ENCODE results near the gene CMSS1.

Gene CMSS1

DNA sequence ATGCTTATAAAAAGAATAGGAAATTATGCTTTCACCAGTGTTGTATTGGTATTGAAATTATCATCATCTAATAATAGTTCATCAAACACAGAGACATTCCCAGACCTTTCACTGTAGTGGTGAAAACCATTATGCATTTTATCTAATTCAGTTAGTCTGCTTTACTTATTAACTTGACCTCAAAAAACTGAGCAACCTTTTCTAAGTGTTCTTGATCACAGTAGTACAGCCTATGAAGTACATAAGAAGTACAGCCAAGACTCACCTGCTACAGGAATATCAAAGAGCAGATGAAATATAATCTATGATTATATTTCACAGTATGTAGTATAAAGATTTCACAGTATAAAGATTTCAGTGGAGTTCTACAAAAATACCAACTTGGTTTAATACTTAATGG, 221.4 kb downstream of the CMSS1 start:
- Histone ChIP-seq H3K27me3 (ENCODE audit: control insufficient read depth, insufficient read depth, low read length) (no peaks in the 10 kb centered on the region), H3K36me3 (ENCODE audit: control insufficient read depth, insufficient read depth, low read length) (no peaks in the 10 kb centered on the region), H3K4me3 (ENCODE audit: low read length) (no peak overlapping the region), H3K4me1 (ENCODE audit: control insufficient read depth, insufficient read depth, low read length) (peaks cover 2% of the 10 kb centered on the region; the same call in 1 of the 2 replicates), H3K9me3 (ENCODE audit: control insufficient read depth, insufficient read depth, low read length) (no peaks in the 10 kb centered on the region), H3K27ac (ENCODE audit: low read length) (no peak overlapping the region)
- DNase-seq (ENCODE audit: low read depth, low spot score): no peak

GRCh38 chr3:100040451-100041225, 223.0 kb downstream of the CMSS1 start:
- no peaks in the 10 kb centered on the region for H3K9me3 ChIP-seq (ENCODE audit: control insufficient read depth, insufficient read depth, low read length)
- no peaks in the 10 kb centered on the region for H3K36me3 ChIP-seq (ENCODE audit: control insufficient read depth, insufficient read depth, low read length)
- no peak overlapping the region for H3K27ac ChIP-seq (ENCODE audit: low read length)
- H3K27me3 ChIP-seq (ENCODE audit: control insufficient read depth, insufficient read depth, low read length): no peaks in the 10 kb centered on the region
- H3K4me3 ChIP-seq (ENCODE audit: low read length): no peak overlapping the region
- peaks cover 2% of the 10 kb centered on the region; the same call in 1 of the 2 replicates for H3K4me1 ChIP-seq (ENCODE audit: control insufficient read depth, insufficient read depth, low read length)
- DNase-seq (ENCODE audit: low read depth, low spot score): no peak
- no CpG with 5 or more reads among the region's 3 CpGs for WGBS (ENCODE audit: insufficient coverage, insufficient read length)

GRCh38 chr3:100041328-100041749, 223.7 kb downstream of the CMSS1 start:
- H3K4me1 ChIP-seq (ENCODE audit: control insufficient read depth, insufficient read depth, low read length): peaks cover 2% of the 10 kb centered on the region; the same call in 1 of the 2 replicates
- H3K27me3 ChIP-seq (ENCODE audit: control insufficient read depth, insufficient read depth, low read length): no peaks in the 10 kb centered on the region
- H3K36me3 ChIP-seq (ENCODE audit: control insufficient read depth, insufficient read depth, low read length): no peaks in the 10 kb centered on the region
- H3K4me3 ChIP-seq (ENCODE audit: low read length): no peak overlapping the region
- no peaks in the 10 kb centered on the region for H3K9me3 ChIP-seq (ENCODE audit: control insufficient read depth, insufficient read depth, low read length)
- no CpG with 5 or more reads among the region's 1 CpG for WGBS (ENCODE audit: insufficient coverage, insufficient read length)
- DNase-seq (ENCODE audit: low read depth, low spot score): no peak
- no peak overlapping the region for H3K27ac ChIP-seq (ENCODE audit: low read length)

GRCh38 chr3:100042166-100042981, 224.7 kb downstream of the CMSS1 start:
- Histone ChIP-seq H3K36me3 (ENCODE audit: control insufficient read depth, insufficient read depth, low read length) (no peaks in the 10 kb centered on the region), H3K4me1 (ENCODE audit: control insufficient read depth, insufficient read depth, low read length) (peaks cover 2% of the 10 kb centered on the region; the same call in 1 of the 2 replicates), H3K27me3 (ENCODE audit: control insufficient read depth, insufficient read depth, low read length) (no peaks in the 10 kb centered on the region), H3K4me3 (ENCODE audit: low read length) (no peak overlapping the region), H3K9me3 (ENCODE audit: control insufficient read depth, insufficient read depth, low read length) (no peaks in the 10 kb centered on the region), H3K27ac (ENCODE audit: low read length) (no peak overlapping the region)
- DNase-seq (ENCODE audit: low read depth, low spot score): no peak
- no CpG with 5 or more reads among the region's 6 CpGs for WGBS (ENCODE audit: insufficient coverage, insufficient read length)

- DNase-seq (ENCODE audit: low read depth, low spot score): no peak
- WGBS (ENCODE audit: insufficient coverage, insufficient read length): no CpG with 5 or more reads among the region's 1 CpG
- Histone ChIP-seq H3K9me3 (ENCODE audit: control insufficient read depth, insufficient read depth, low read length) (no peaks in the 10 kb centered on the region), H3K4me3 (ENCODE audit: low read length) (no peak overlapping the region), H3K4me1 (ENCODE audit: control insufficient read depth, insufficient read depth, low read length) (peaks cover 2% of the 10 kb centered on the region; the same call in 1 of the 2 replicates), H3K36me3 (ENCODE audit: control insufficient read depth, insufficient read depth, low read length) (no peaks in the 10 kb centered on the region), H3K27me3 (ENCODE audit: control insufficient read depth, insufficient read depth, low read length) (no peaks in the 10 kb centered on the region), H3K27ac (ENCODE audit: low read length) (no peak overlapping the region)
These were observed 225.6 kb downstream of the CMSS1 start for GRCh38 chr3:100043271-100043670.

GRCh38 chr3:100044369-100044768, 226.7 kb downstream of the CMSS1 start:
- no peak overlapping the region for H3K4me3 ChIP-seq (ENCODE audit: low read length)
- H3K27ac ChIP-seq (ENCODE audit: low read length): no peak overlapping the region
- H3K36me3 ChIP-seq (ENCODE audit: control insufficient read depth, insufficient read depth, low read length): no peaks in the 10 kb centered on the region
- no peak for DNase-seq (ENCODE audit: low read depth, low spot score)
- peaks cover 2% of the 10 kb centered on the region; the same call in 1 of the 2 replicates for H3K4me1 ChIP-seq (ENCODE audit: control insufficient read depth, insufficient read depth, low read length)
- H3K27me3 ChIP-seq (ENCODE audit: control insufficient read depth, insufficient read depth, low read length): no peaks in the 10 kb centered on the region
- H3K9me3 ChIP-seq (ENCODE audit: control insufficient read depth, insufficient read depth, low read length): no peaks in the 10 kb centered on the region

GRCh38 chr3:100045696-100046095, 228.0 kb downstream of the CMSS1 start:
- Histone ChIP-seq H3K4me3 (ENCODE audit: low read length) (no peak overlapping the region), H3K27ac (ENCODE audit: low read length) (no peak overlapping the region), H3K4me1 (ENCODE audit: control insufficient read depth, insufficient read depth, low read length) (peaks cover 2% of the 10 kb centered on the region; the same call in 1 of the 2 replicates), H3K27me3 (ENCODE audit: control insufficient read depth, insufficient read depth, low read length) (no peaks in the 10 kb centered on the region), H3K9me3 (ENCODE audit: control insufficient read depth, insufficient read depth, low read length) (no peaks in the 10 kb centered on the region), H3K36me3 (ENCODE audit: control insufficient read depth, insufficient read depth, low read length) (no peaks in the 10 kb centered on the region)
- no peak for DNase-seq (ENCODE audit: low read depth, low spot score)
- WGBS (ENCODE audit: insufficient coverage, insufficient read length): no CpG with 5 or more reads among the region's 3 CpGs

- no peak for DNase-seq (ENCODE audit: low read depth, low spot score)
- no CpG with 5 or more reads among the region's 2 CpGs for WGBS (ENCODE audit: insufficient coverage, insufficient read length)
These were observed 229.3 kb downstream of the CMSS1 start for GRCh38 chr3:100046986-100047385.

GRCh38 chr3:100047455-100048141, 229.9 kb downstream of the CMSS1 start:
- H3K4me3 ChIP-seq (ENCODE audit: low read length): no peak overlapping the region

More at GRCh38 chr3:100046986-100047385, 229.3 kb downstream of the CMSS1 start:
- Histone ChIP-seq H3K9me3 (ENCODE audit: control insufficient read depth, insufficient read depth, low read length) (no peaks in the 10 kb centered on the region), H3K4me1 (ENCODE audit: control insufficient read depth, insufficient read depth, low read length) (peaks cover 2% of the 10 kb centered on the region; the same call in 1 of the 2 replicates), H3K27me3 (ENCODE audit: control insufficient read depth, insufficient read depth, low read length) (no peaks in the 10 kb centered on the region), H3K36me3 (ENCODE audit: control insufficient read depth, insufficient read depth, low read length) (no peaks in the 10 kb centered on the region), H3K27ac (ENCODE audit: low read length) (no peak overlapping the region), H3K4me3 (ENCODE audit: low read length) (no peak overlapping the region)

GRCh38 chr3:100048248-100048647, 230.6 kb downstream of the CMSS1 start:
- H3K9me3 ChIP-seq (ENCODE audit: control insufficient read depth, insufficient read depth, low read length): no peaks in the 10 kb centered on the region
- no peak overlapping the region for H3K4me3 ChIP-seq (ENCODE audit: low read length)
- WGBS (ENCODE audit: insufficient coverage, insufficient read length): no CpG with 5 or more reads among the region's 3 CpGs
- no peaks in the 10 kb centered on the region for H3K36me3 ChIP-seq (ENCODE audit: control insufficient read depth, insufficient read depth, low read length)
- no peak for DNase-seq (ENCODE audit: low read depth, low spot score)
- no peaks in the 10 kb centered on the region; the same call in 1 of the 2 replicates for H3K4me1 ChIP-seq (ENCODE audit: control insufficient read depth, insufficient read depth, low read length)
- no peaks in the 10 kb centered on the region for H3K27me3 ChIP-seq (ENCODE audit: control insufficient read depth, insufficient read depth, low read length)
- H3K27ac ChIP-seq (ENCODE audit: low read length): no peak overlapping the region

More at GRCh38 chr3:100047455-100048141, 229.9 kb downstream of the CMSS1 start:
- no CpG with 5 or more reads among the region's 6 CpGs for WGBS (ENCODE audit: insufficient coverage, insufficient read length)
- Histone ChIP-seq H3K27ac (ENCODE audit: low read length) (no peak overlapping the region), H3K9me3 (ENCODE audit: control insufficient read depth, insufficient read depth, low read length) (no peaks in the 10 kb centered on the region), H3K27me3 (ENCODE audit: control insufficient read depth, insufficient read depth, low read length) (no peaks in the 10 kb centered on the region), H3K36me3 (ENCODE audit: control insufficient read depth, insufficient read depth, low read length) (no peaks in the 10 kb centered on the region), H3K4me1 (ENCODE audit: control insufficient read depth, insufficient read depth, low read length) (peaks cover 2% of the 10 kb centered on the region; the same call in 1 of the 2 replicates)
- no peak for DNase-seq (ENCODE audit: low read depth, low spot score)

Measured in iPS DF 6.9 (cell line).